Measurements from ENCODE around the gene CLCN5. TPM values are rescaled to one million over a fixed set of nuclear protein-coding genes. Genes with fewer than 3 reads are reported as not detected.

CLCN5 gene
- total and polyA plus RNA-seq, 2 experiments from 2014 or later = 3.7 to 13.6 TPM

- ATAC-seq = no peak
- H3F3A ChIP-seq (replicated peaks; ENCODE audit: low read depth) = no peaks in the 10 kb centered on the region
- H3K36me3 ChIP-seq (ENCODE audit: insufficient read depth) = no peaks in the 10 kb centered on the region
- no peak overlapping the region for H3K4me3 ChIP-seq
- no peaks in the 10 kb centered on the region for H3K9me3 Mint-ChIP-seq
- H3K27me3 Mint-ChIP-seq (ENCODE audit: insufficient read depth, low read depth, poor library complexity) = no peaks in the 10 kb centered on the region
- no peaks in the 10 kb centered on the region for H3K4me1 ChIP-seq (ENCODE audit: insufficient read depth)
- H3K4me1 Mint-ChIP-seq = peaks cover 5% of the 10 kb centered on the region; the same call in 2 of the 3 replicates
- no peak overlapping the region for H3K4me3 Mint-ChIP-seq
- no peak overlapping the region for H3K27ac ChIP-seq (ENCODE audit: low read depth)
- no peaks in the 10 kb centered on the region for H3K36me3 Mint-ChIP-seq (ENCODE audit: low read depth)
- no peaks in the 10 kb centered on the region for H3K9me2 ChIP-seq (ENCODE audit: insufficient read depth)
- H2AFZ ChIP-seq = no peak overlapping the region
- no peaks in the 10 kb centered on the region for H3K79me2 ChIP-seq (replicated peaks; ENCODE audit: insufficient read depth)
- H4K20me1 ChIP-seq (replicated peaks; ENCODE audit: insufficient read depth) = no peaks in the 10 kb centered on the region
- TF ChIP-seq CREB1 (CRISPR knock-in tag; IDR thresholded peaks at IDR 0.05; ENCODE audit: low read depth) = no peak
- no peak for TF ChIP-seq JUNB (IDR thresholded peaks at IDR 0.05; ENCODE audit: unreplicated experiment)
- TF ChIP-seq ZNF331 (CRISPR knock-in tag; IDR thresholded peaks at IDR 0.05; ENCODE audit: low read depth) = no peak
- no peak for TF ChIP-seq POLR2AphosphoS5 (IDR thresholded peaks at IDR 0.05; ENCODE audit: low read depth)
- no peak for TF ChIP-seq STAT1 (IDR thresholded peaks at IDR 0.05; ENCODE audit: unreplicated experiment)
- TF ChIP-seq EZH2 (IDR thresholded peaks at IDR 0.05; ENCODE audit: low read depth, unreplicated experiment) = no peak
- no peak for TF ChIP-seq ZNF462 (CRISPR knock-in tag; IDR thresholded peaks at IDR 0.05)
- TF ChIP-seq, protein P1, sequence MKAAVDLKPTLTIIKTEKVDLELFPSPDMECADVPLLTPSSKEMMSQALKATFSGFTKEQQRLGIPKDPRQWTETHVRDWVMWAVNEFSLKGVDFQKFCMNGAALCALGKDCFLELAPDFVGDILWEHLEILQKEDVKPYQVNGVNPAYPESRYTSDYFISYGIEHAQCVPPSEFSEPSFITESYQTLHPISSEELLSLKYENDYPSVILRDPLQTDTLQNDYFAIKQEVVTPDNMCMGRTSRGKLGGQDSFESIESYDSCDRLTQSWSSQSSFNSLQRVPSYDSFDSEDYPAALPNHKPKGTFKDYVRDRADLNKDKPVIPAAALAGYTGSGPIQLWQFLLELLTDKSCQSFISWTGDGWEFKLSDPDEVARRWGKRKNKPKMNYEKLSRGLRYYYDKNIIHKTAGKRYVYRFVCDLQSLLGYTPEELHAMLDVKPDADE (IDR thresholded peaks at IDR 0.05) = no peak
- no peak for TF ChIP-seq NANOG (IDR thresholded peaks at IDR 0.05; ENCODE audit: borderline replicate concordance)
- TF ChIP-seq, protein P2, sequence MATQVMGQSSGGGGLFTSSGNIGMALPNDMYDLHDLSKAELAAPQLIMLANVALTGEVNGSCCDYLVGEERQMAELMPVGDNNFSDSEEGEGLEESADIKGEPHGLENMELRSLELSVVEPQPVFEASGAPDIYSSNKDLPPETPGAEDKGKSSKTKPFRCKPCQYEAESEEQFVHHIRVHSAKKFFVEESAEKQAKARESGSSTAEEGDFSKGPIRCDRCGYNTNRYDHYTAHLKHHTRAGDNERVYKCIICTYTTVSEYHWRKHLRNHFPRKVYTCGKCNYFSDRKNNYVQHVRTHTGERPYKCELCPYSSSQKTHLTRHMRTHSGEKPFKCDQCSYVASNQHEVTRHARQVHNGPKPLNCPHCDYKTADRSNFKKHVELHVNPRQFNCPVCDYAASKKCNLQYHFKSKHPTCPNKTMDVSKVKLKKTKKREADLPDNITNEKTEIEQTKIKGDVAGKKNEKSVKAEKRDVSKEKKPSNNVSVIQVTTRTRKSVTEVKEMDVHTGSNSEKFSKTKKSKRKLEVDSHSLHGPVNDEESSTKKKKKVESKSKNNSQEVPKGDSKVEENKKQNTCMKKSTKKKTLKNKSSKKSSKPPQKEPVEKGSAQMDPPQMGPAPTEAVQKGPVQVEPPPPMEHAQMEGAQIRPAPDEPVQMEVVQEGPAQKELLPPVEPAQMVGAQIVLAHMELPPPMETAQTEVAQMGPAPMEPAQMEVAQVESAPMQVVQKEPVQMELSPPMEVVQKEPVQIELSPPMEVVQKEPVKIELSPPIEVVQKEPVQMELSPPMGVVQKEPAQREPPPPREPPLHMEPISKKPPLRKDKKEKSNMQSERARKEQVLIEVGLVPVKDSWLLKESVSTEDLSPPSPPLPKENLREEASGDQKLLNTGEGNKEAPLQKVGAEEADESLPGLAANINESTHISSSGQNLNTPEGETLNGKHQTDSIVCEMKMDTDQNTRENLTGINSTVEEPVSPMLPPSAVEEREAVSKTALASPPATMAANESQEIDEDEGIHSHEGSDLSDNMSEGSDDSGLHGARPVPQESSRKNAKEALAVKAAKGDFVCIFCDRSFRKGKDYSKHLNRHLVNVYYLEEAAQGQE (IDR thresholded peaks at IDR 0.05; ENCODE audit: unreplicated experiment) = no peak
- TF ChIP-seq CTCF (conservative IDR thresholded peaks at IDR 0.05; ENCODE audit: low read depth in 2 of 2) = no peak
- no peak for TF ChIP-seq ZNF114 (CRISPR knock-in tag; IDR thresholded peaks at IDR 0.05)
- no peak for TF ChIP-seq EZH2phosphoT487 (IDR thresholded peaks at IDR 0.05; ENCODE audit: unreplicated experiment)
- no peak for DNase-seq (ENCODE audit: low spot score)
- H3K27me3 ChIP-seq (ENCODE audit: insufficient read depth) = no peaks in the 10 kb centered on the region
- H3K4me2 ChIP-seq = no peak overlapping the region
- H3K27ac Mint-ChIP-seq = no peak overlapping the region
These were observed 63.7 kb downstream of the CLCN5 start for GRCh38 chrX:49986058-49986457.
